MM.1S (cell line): Measurements from ENCODE around the gene PACRG.

Experiments
- CTCF ChIP-seq: fragments of 300-600 bp; sonication (generic); IDR thresholded peaks from 2 replicates; pipeline ENCODE4 v1.5.1; 2016; ENCODE audit warnings: antibody characterized with exemption, low read length, mixed read lengths
- EZH2 ChIP-seq: fragments of 300-600 bp; sonication (generic); optimal IDR thresholded peaks from 2 replicates; pipeline ENCODE3; 2017; ENCODE audit warnings: low read depth, mild to moderate bottlenecking, antibody characterized with exemption, low read length, mixed read lengths
- EZH2phosphoT487 ChIP-seq: fragments of 300-600 bp; sonication (generic); IDR thresholded peaks from 2 replicates; pipeline ENCODE4 v1.6.1; 2018; ENCODE audit warnings: antibody characterized with exemption, low read length

GRCh38 chr6:162934844-162935243, 207.1 kb downstream of the PACRG start:
- TF ChIP-seq CTCF (no peak), EZH2 (no peak), EZH2phosphoT487 (no peak)
